T-cell (primary cell): ENCODE data around the gene WSCD1. TPM values are rescaled to one million over a fixed set of nuclear protein-coding genes. Genes with fewer than 3 reads are reported as not detected.

ENCODE experiments used
- ATAC-seq, 4 experiments: fragments of 200-7000 bp in 3 of 4; fragments of 150-1000 bp in 1 of 4; cut with Tn5 transposase; replicated peaks in 1 of 4; 1 replicate in 3 of 4; 2 replicates in 1 of 4; pipeline ENCODE4 v1.10.0; 2021; ENCODE audit warnings: moderate library complexity in 3 of 4, mild to moderate bottlenecking in 2 of 4, moderate number of reproducible peaks in 1 of 4
- CTCF ChIA-PET, 2 donors: fragments of 300-600 bp; sonication (Branson Sonifier 250); formaldehyde crosslinking; loops; one replicate each; lab custom pipeline; 2022; ENCODE audit warnings: antibody characterized with exemption in 2 of 2; lab: Charles Lee
- POLR2A ChIA-PET, 2 donors: fragments of 300-600 bp; sonication (Branson Sonifier 250); formaldehyde crosslinking; loops; one replicate each; lab custom pipeline; 2022; ENCODE audit warnings: antibody characterized with exemption in 2 of 2; lab: Charles Lee
- DNase-seq, 35 experiments: peaks; one replicate each; pipeline versions ENCODE4 v3.0.0 to v3.0.0-alpha.2; 2013 to 2023
- H3K27ac ChIP-seq: one replicate; pipeline ENCODE4 v1.5.1; 2013; ENCODE audit warnings: low read length
- H3K27me3 ChIP-seq, 2 experiments: replicated peaks in 1 of 2; 1 replicate in 1 of 2; 2 replicates in 1 of 2; pipeline versions ENCODE4 v1.6.1 to v1.7.0; 2013; ENCODE audit warnings: low read length in 1 of 2, mixed read lengths in 1 of 2; ENCODE audit not compliant: control insufficient read depth in 2 of 2, insufficient read depth in 2 of 2; ENCODE audit errors: extremely low read depth in 1 of 2
- H3K36me3 ChIP-seq, 2 donors: 1 replicate in 1 of 2; 2 replicates in 1 of 2; pipeline versions ENCODE4 v1.6.1 to v1.7.0; 2013; ENCODE audit warnings: low read length in 1 of 2; ENCODE audit not compliant: control insufficient read depth in 2 of 2, insufficient read depth in 1 of 2; ENCODE audit errors: extremely low read depth in 1 of 2
- H3K4me1 ChIP-seq, 2 experiments: 1 replicate in 1 of 2; 2 replicates in 1 of 2; pipeline versions ENCODE4 v1.6.1 to v1.7.0; 2013; ENCODE audit warnings: low read length in 2 of 2, mixed read lengths in 1 of 2; ENCODE audit not compliant: insufficient read depth in 2 of 2, control insufficient read depth in 1 of 2; ENCODE audit errors: extremely low read depth in 1 of 2
- H3K4me3 ChIP-seq, 2 donors: 1 replicate in 1 of 2; 2 replicates in 1 of 2; pipeline versions ENCODE4 v1.5.1 to v1.7.0; 2013; ENCODE audit warnings: mild to moderate bottlenecking in 2 of 2, low read length in 1 of 2, moderate library complexity in 1 of 2; ENCODE audit not compliant: control insufficient read depth in 1 of 2; ENCODE audit errors: extremely low read depth in 1 of 2
- H3K9me3 ChIP-seq: 2 replicates; pipeline ENCODE4 v1.7.0; 2013
- H3K27ac Mint-ChIP-seq, 2 donors: one replicate each; pipeline ENCODE4 v1.8.0; 2020 to 2021; ENCODE audit warnings: mild to moderate bottlenecking in 2 of 2, mixed read lengths in 2 of 2
- H3K27me3 Mint-ChIP-seq, 2 donors: one replicate each; pipeline ENCODE4 v1.8.0; 2021 to 2022; ENCODE audit warnings: mixed read lengths in 2 of 2
- H3K36me3 Mint-ChIP-seq: one replicate; pipeline ENCODE4 v1.8.0; 2021; ENCODE audit warnings: mixed read lengths
- H3K4me1 Mint-ChIP-seq, 3 donors: one replicate each; pipeline ENCODE4 v1.8.0; 2020 to 2022; ENCODE audit warnings: mixed read lengths in 3 of 3, mild to moderate bottlenecking in 1 of 3
- H3K4me3 Mint-ChIP-seq, 3 donors: one replicate each; pipeline ENCODE4 v1.8.0; 2020 to 2022; ENCODE audit warnings: mild to moderate bottlenecking in 3 of 3, mixed read lengths in 3 of 3, moderate library complexity in 3 of 3
- H3K9me3 Mint-ChIP-seq, 3 donors: one replicate each; pipeline ENCODE4 v1.8.0; 2020 to 2022; ENCODE audit warnings: mixed read lengths in 3 of 3
- WGBS: methylation state at CpG from one replicate; pipeline ENCODE4 v1.1.5; 2013; ENCODE audit warnings: missing lambda C conversion rate; ENCODE audit not compliant: insufficient coverage; 5-methylcytosine and 5-hydroxymethylcytosine counted together
- total RNA-seq, 35 experiments: library from RNA in 6 of 35; stranded (reverse) in 6 of 35; fragments of 120-200 nt in 1 of 35; gene quantifications; one replicate each; pipeline versions ENCODE4 v1.2.1 to v1.2.4 and lab custom pipeline; 2013 to 2026

Gene WSCD1
- total RNA-seq, 5 donors from 2014 or later (not counting 1 experiment from before 2014, with no cell fraction given): 0.09 to 0.58 (median 0.27) TPM; not detected in 1

- H3K9me3 ChIP-seq: no peaks in the 10 kb centered on the region
- H3K36me3 Mint-ChIP-seq: no peaks in the 10 kb centered on the region
- DNase-seq: no peak
- no peaks in the 10 kb centered on the region for H3K36me3 ChIP-seq
- no peak overlapping the region for H3K4me3 Mint-ChIP-seq
- ChIA-PET POLR2A (no interaction called here), CTCF (no interaction called here)
- H3K27ac ChIP-seq: no peak overlapping the region
- no peaks in the 10 kb centered on the region for H3K9me3 Mint-ChIP-seq
- ATAC-seq: no peak
- H3K4me1 ChIP-seq: no peaks in the 10 kb centered on the region
- 78% methylated on average over 4 of the region's 6 CpGs for WGBS
- H3K27me3 ChIP-seq: peaks cover 0 to 15% of the 10 kb centered on the region in 2 experiments
- H3K27me3 Mint-ChIP-seq: peaks cover 4 to 5% of the 10 kb centered on the region in 2 donors
- no peak overlapping the region for H3K27ac Mint-ChIP-seq
- H3K4me3 ChIP-seq: no peak overlapping the region
- H3K4me1 Mint-ChIP-seq: no peaks in the 10 kb centered on the region
These were observed 24.4 kb upstream of the WSCD1 start for GRCh38 chr17:6045621-6046357.

- H3K4me1 Mint-ChIP-seq: no peaks in the 10 kb centered on the region
- CTCF ChIA-PET: no interaction called here
These were observed 23.7 kb upstream of the WSCD1 start for GRCh38 chr17:6046431-6046830.

GRCh38 chr17:6046931-6047330 is 23.2 kb upstream of the WSCD1 start:
- no peaks in the 10 kb centered on the region for H3K36me3 Mint-ChIP-seq
- no peak overlapping the region for H3K4me3 Mint-ChIP-seq
- Histone ChIP-seq H3K9me3 (no peaks in the 10 kb centered on the region), H3K36me3 (no peaks in the 10 kb centered on the region), H3K4me1 (no peaks in the 10 kb centered on the region), H3K27ac (no peak overlapping the region), H3K4me3 (no peak overlapping the region), H3K27me3 (peaks cover 0 to 12% of the 10 kb centered on the region in 2 experiments)
- DNase-seq (no peak), ATAC-seq (no peak)
- no peaks in the 10 kb centered on the region for H3K9me3 Mint-ChIP-seq
- CTCF ChIA-PET: no interaction called here
- no peak overlapping the region for H3K27ac Mint-ChIP-seq
- no peaks in the 10 kb centered on the region for H3K4me1 Mint-ChIP-seq
- POLR2A ChIA-PET: no interaction called here
- H3K27me3 Mint-ChIP-seq: peaks cover 4 to 5% of the 10 kb centered on the region in 2 donors
- no CpG with 5 or more reads among the region's 1 CpG for WGBS

More at GRCh38 chr17:6046431-6046830, 23.7 kb upstream of the WSCD1 start:
- peaks cover 4 to 5% of the 10 kb centered on the region in 2 donors for H3K27me3 Mint-ChIP-seq
- DNase-seq (no peak), ATAC-seq (no peak)
- Histone ChIP-seq H3K4me1 (no peaks in the 10 kb centered on the region), H3K27ac (no peak overlapping the region), H3K36me3 (no peaks in the 10 kb centered on the region), H3K27me3 (peaks cover 0 to 12% of the 10 kb centered on the region in 2 experiments), H3K4me3 (no peak overlapping the region), H3K9me3 (no peaks in the 10 kb centered on the region)
- POLR2A ChIA-PET: no interaction called here
- H3K9me3 Mint-ChIP-seq: no peaks in the 10 kb centered on the region
- no peak overlapping the region for H3K27ac Mint-ChIP-seq
- H3K36me3 Mint-ChIP-seq: no peaks in the 10 kb centered on the region
- H3K4me3 Mint-ChIP-seq: no peak overlapping the region
- WGBS: 81% methylated on average over 3 of the region's 4 CpGs

GRCh38 chr17:6047966-6048365 is 22.2 kb upstream of the WSCD1 start:
- no peaks in the 10 kb centered on the region for H3K36me3 Mint-ChIP-seq
- H3K4me1 Mint-ChIP-seq: no peaks in the 10 kb centered on the region
- ATAC-seq (no peak), DNase-seq (no peak)
- Histone ChIP-seq H3K36me3 (no peaks in the 10 kb centered on the region), H3K27ac (no peak overlapping the region), H3K27me3 (peaks cover 0 to 9% of the 10 kb centered on the region in 2 experiments), H3K4me3 (no peak overlapping the region), H3K4me1 (no peaks in the 10 kb centered on the region), H3K9me3 (no peaks in the 10 kb centered on the region)
- WGBS: 71% methylated on average over 1 of the region's 3 CpGs
- ChIA-PET CTCF (no interaction called here), POLR2A (no interaction called here)
- no peak overlapping the region for H3K4me3 Mint-ChIP-seq
- H3K9me3 Mint-ChIP-seq: no peaks in the 10 kb centered on the region
- H3K27ac Mint-ChIP-seq: no peak overlapping the region
- H3K27me3 Mint-ChIP-seq: peaks cover 11 to 12% of the 10 kb centered on the region in 2 donors

GRCh38 chr17:6048486-6048885 is 21.7 kb upstream of the WSCD1 start:
- Histone ChIP-seq H3K36me3 (no peaks in the 10 kb centered on the region), H3K27ac (no peak overlapping the region), H3K4me3 (no peak overlapping the region), H3K4me1 (no peaks in the 10 kb centered on the region), H3K9me3 (no peaks in the 10 kb centered on the region), H3K27me3 (peaks cover 0 to 11% of the 10 kb centered on the region in 2 experiments)
- Mint-ChIP-seq H3K4me3 (no peak overlapping the region), H3K36me3 (no peaks in the 10 kb centered on the region), H3K27me3 (peaks cover 13 to 16% of the 10 kb centered on the region in 2 donors), H3K9me3 (no peaks in the 10 kb centered on the region), H3K4me1 (no peaks in the 10 kb centered on the region), H3K27ac (no peak overlapping the region)
- CTCF ChIA-PET: no interaction called here
- 97% methylated on average over 5 of the region's 5 CpGs for WGBS
- ATAC-seq: no peak
- DNase-seq: no peak
- POLR2A ChIA-PET: no interaction called here

GRCh38 chr17:6052926-6053325 is 17.3 kb upstream of the WSCD1 start:
- DNase-seq: no peak
- ChIA-PET CTCF (interaction anchor here in 1 of 2 donors (0.5 kb wide), 1 partner anchor 463 kb away, joined by 3 read pairs; no protein-coding TSS in a partner anchor), POLR2A (no interaction called here)
- no peak overlapping the region for H3K27ac ChIP-seq
- no peak overlapping the region for H3K4me3 ChIP-seq
- Mint-ChIP-seq H3K9me3 (no peaks in the 10 kb centered on the region), H3K36me3 (no peaks in the 10 kb centered on the region), H3K4me3 (no peak overlapping the region), H3K4me1 (no peaks in the 10 kb centered on the region), H3K27me3 (peaks cover 30 to 38% of the 10 kb centered on the region in 2 donors), H3K27ac (no peak overlapping the region)
- no peaks in the 10 kb centered on the region for H3K36me3 ChIP-seq
- peaks cover 0 to 20% of the 10 kb centered on the region in 2 experiments for H3K27me3 ChIP-seq
- H3K9me3 ChIP-seq: no peaks in the 10 kb centered on the region
- H3K4me1 ChIP-seq: no peaks in the 10 kb centered on the region
- WGBS: 56% methylated on average over 2 of the region's 3 CpGs
- no peak for ATAC-seq
